Endometrium (tissue), 2 donors: ENCODE results near the gene DNAH17.

Experiments used
- FAIRE-seq: peaks from 2 replicates; lab custom pipeline; 2012; peaks lifted over from hg19 to GRCh38; lab: Jason Lieb, UNC
- donor health status: control.
- donor health status: control.

DNAH17 gene

GRCh38 chr17:78411241-78411857 is 165.8 kb downstream of the DNAH17 start:
- FAIRE-seq = no peak

- FAIRE-seq = no peak
Observed at GRCh38 chr17:78409191-78409928, 167.8 kb downstream of the DNAH17 start.

- FAIRE-seq = no peak
Observed at GRCh38 chr17:78408476-78409050, 168.6 kb downstream of the DNAH17 start.

GRCh38 chr17:78407387-78408000 is 169.7 kb downstream of the DNAH17 start:
- FAIRE-seq = no peak

GRCh38 chr17:78406920-78407319 is 170.3 kb downstream of the DNAH17 start:
- FAIRE-seq = no peak

GRCh38 chr17:78406396-78406795 is 170.8 kb downstream of the DNAH17 start:
- FAIRE-seq = no peak

GRCh38 chr17:78403822-78404221 is 173.4 kb downstream of the DNAH17 start:
- FAIRE-seq = no peak

GRCh38 chr17:78401891-78402290 is 175.3 kb downstream of the DNAH17 start:
- no peak for FAIRE-seq

GRCh38 chr17:78401246-78401645 is 175.9 kb downstream of the DNAH17 start:
- no peak for FAIRE-seq

- FAIRE-seq = no peak
Observed at GRCh38 chr17:78400581-78401240, 176.5 kb downstream of the DNAH17 start.

- no peak for FAIRE-seq
Observed at GRCh38 chr17:78399693-78400144, 177.5 kb downstream of the DNAH17 start.

GRCh38 chr17:78399028-78399692 is 178.0 kb downstream of the DNAH17 start:
- FAIRE-seq = no peak

GRCh38 chr17:78398390-78398789 is 178.8 kb downstream of the DNAH17 start:
- FAIRE-seq = no peak

GRCh38 chr17:78397681-78398101 is 179.5 kb downstream of the DNAH17 start:
- no peak for FAIRE-seq

GRCh38 chr17:78396441-78397337 is 180.5 kb downstream of the DNAH17 start:
- FAIRE-seq = no peak

GRCh38 chr17:78395155-78395554 is 182.0 kb downstream of the DNAH17 start:
- FAIRE-seq = peak; percentile 68

GRCh38 chr17:78394209-78394608 is 183.0 kb downstream of the DNAH17 start:
- no peak for FAIRE-seq

- FAIRE-seq = no peak
Observed at GRCh38 chr17:78393575-78393974, 183.6 kb downstream of the DNAH17 start.

GRCh38 chr17:78392295-78392694 is 184.9 kb downstream of the DNAH17 start:
- no peak for FAIRE-seq

- FAIRE-seq = no peak
Observed at GRCh38 chr17:78391843-78392242, 185.4 kb downstream of the DNAH17 start.

GRCh38 chr17:78391051-78391431 is 186.2 kb downstream of the DNAH17 start:
- FAIRE-seq = no peak
